Neural progenitor cell (in vitro differentiated cells): ENCODE results near the gene ANO1. TPM values are rescaled to one million over a fixed set of nuclear protein-coding genes. Genes with fewer than 3 reads are reported as not detected.

Experiments
- DNase-seq: peaks from one replicate; pipeline ENCODE4 v3.0.0-alpha.2; 2016; ENCODE audit warnings: low spot score
- H2AFZ ChIP-seq: fragments of 200-600 bp; sonication (generic); replicated peaks from 2 replicates; pipeline ENCODE4 v1.6.1; 2016; ENCODE audit warnings: antibody characterized with exemption
- H3F3A ChIP-seq: fragments of 200-600 bp; sonication (generic); 2 replicates; pipeline ENCODE4 v1.6.1; 2016; ENCODE audit warnings: antibody characterized with exemption, low read depth
- H3K27ac ChIP-seq: fragments of 200-600 bp; sonication (generic); 2 replicates; pipeline ENCODE4 v1.5.1; 2016; ENCODE audit warnings: mild to moderate bottlenecking
- H3K27me3 ChIP-seq: fragments of 200-600 bp; sonication (generic); 2 replicates; pipeline ENCODE4 v1.6.1; 2016; ENCODE audit warnings: mild to moderate bottlenecking, moderate library complexity
- H3K36me3 ChIP-seq: fragments of 200-600 bp; sonication (generic); 2 replicates; pipeline ENCODE4 v1.5.1; 2016
- H3K4me1 ChIP-seq: fragments of 200-600 bp; sonication (generic); 2 replicates; pipeline ENCODE4 v1.6.1; 2016; ENCODE audit warnings: mixed run types
- H3K4me2 ChIP-seq: fragments of 200-600 bp; sonication (generic); 2 replicates; pipeline ENCODE4 v1.6.1; 2016
- H3K4me3 ChIP-seq: fragments of 200-600 bp; sonication (generic); 2 replicates; pipeline ENCODE4 v1.5.1; 2016
- H3K79me2 ChIP-seq: fragments of 200-600 bp; sonication (generic); 2 replicates; pipeline ENCODE4 v1.6.1; 2016; ENCODE audit warnings: low read depth
- H3K9ac ChIP-seq: fragments of 200-600 bp; sonication (generic); 2 replicates; pipeline ENCODE4 v1.6.1; 2016
- H3K9me3 ChIP-seq: fragments of 200-600 bp; sonication (generic); 2 replicates; pipeline ENCODE4 v1.5.1; 2016; ENCODE audit warnings: low read depth
- H4K20me1 ChIP-seq: fragments of 200-600 bp; sonication (generic); 2 replicates; pipeline ENCODE4 v1.6.1; 2016; ENCODE audit warnings: low read depth
- H3K27ac Mint-ChIP-seq: 3 replicates; pipeline ENCODE4 v1.8.0; 2021; ENCODE audit warnings: mixed read lengths
- H3K27me3 Mint-ChIP-seq: 2 replicates; pipeline ENCODE4 v1.8.0; 2022; ENCODE audit warnings: low read depth, mild to moderate bottlenecking, inconsistent platforms, moderate library complexity, mixed read lengths; ENCODE audit not compliant: insufficient read depth
- H3K36me3 Mint-ChIP-seq: 3 replicates; pipeline ENCODE4 v1.8.0; 2021; ENCODE audit warnings: mixed read lengths
- H3K4me1 Mint-ChIP-seq: 3 replicates; pipeline ENCODE4 v1.8.0; 2021; ENCODE audit warnings: mixed read lengths
- H3K4me3 Mint-ChIP-seq: 3 replicates; pipeline ENCODE4 v1.8.0; 2021; ENCODE audit warnings: mild to moderate bottlenecking, moderate library complexity, mixed read lengths
- H3K9me3 Mint-ChIP-seq: 3 replicates; pipeline ENCODE4 v1.8.0; 2020; ENCODE audit warnings: mixed read lengths
- CTCF ChIP-seq: fragments of 200-600 bp; sonication (generic); IDR thresholded peaks from 2 replicates; pipeline ENCODE4 v1.5.1; 2017; ENCODE audit warnings: antibody characterized with exemption, mild to moderate bottlenecking
- EZH2 ChIP-seq: fragments of 200-600 bp; sonication (generic); IDR thresholded peaks from 2 replicates; pipeline ENCODE4 v1.6.1; 2017; ENCODE audit warnings: antibody characterized with exemption, mild to moderate bottlenecking, moderate library complexity
- EZH2phosphoT487 ChIP-seq: fragments of 200-600 bp; sonication (generic); IDR thresholded peaks from 2 replicates; pipeline ENCODE4 v1.6.1; 2017; ENCODE audit warnings: antibody characterized with exemption
- total RNA-seq: library from RNA; depleted of rRNA; stranded (reverse); fragments of >200 nt; gene quantifications from 2 replicates; pipeline ENCODE4 v1.2.3, GENCODE V29; 2015; ENCODE audit warnings: low replicate concordance

Gene ANO1
- total RNA-seq, 1 donor from 2014 or later: not detected

DNA sequence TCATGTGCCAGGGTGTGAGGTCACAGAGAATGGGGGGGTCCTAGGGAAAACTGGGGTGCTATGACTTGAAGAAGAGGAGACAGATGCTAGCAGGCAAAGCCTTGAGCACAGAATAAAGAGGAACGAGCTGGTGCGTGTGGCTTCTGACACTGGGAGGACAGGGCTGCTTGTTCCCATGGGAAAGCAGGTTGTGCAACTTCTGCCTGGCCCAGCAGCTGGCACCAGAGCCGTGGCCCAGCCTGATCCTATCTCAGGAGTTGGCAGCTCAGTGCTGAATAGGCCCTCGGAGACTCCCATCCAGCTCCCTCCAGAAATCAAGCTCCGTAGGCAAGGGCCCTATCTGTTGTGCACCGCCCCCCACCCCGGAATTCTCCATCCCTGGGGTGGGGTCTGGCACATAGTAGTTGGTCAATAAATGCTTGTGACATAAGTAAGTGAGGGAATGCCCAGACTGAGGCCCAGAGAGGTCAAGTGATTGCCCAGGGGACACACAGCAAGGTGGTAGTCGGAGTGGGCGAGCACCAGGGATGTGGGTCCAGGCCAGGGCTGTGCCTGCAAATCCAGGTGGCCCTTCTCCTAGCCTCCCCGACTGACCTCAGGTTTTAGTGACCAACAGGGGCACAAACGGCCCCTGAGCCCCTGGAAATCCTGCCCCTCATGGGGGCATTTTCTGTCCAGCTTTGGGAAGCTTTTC lies 105.5 kb downstream of the ANO1 start:
- peaks cover 5% of the 10 kb centered on the region for H3K4me1 ChIP-seq
- TF ChIP-seq EZH2phosphoT487 (no peak), EZH2 (no peak), CTCF (no peak)
- DNase-seq: no peak
- H3K27me3 Mint-ChIP-seq: peaks cover 11% of the 10 kb centered on the region
- no peaks in the 10 kb centered on the region for H3K36me3 ChIP-seq
- H3F3A ChIP-seq: no peaks in the 10 kb centered on the region
- no peak overlapping the region for H3K27ac ChIP-seq
- peak overlapping the region; percentile 46 for H3K4me3 Mint-ChIP-seq
- no peaks in the 10 kb centered on the region for H3K9me3 Mint-ChIP-seq
- H3K27ac Mint-ChIP-seq: no peak overlapping the region
- H2AFZ ChIP-seq: no peak overlapping the region
- H3K4me2 ChIP-seq: no peak overlapping the region
- no peak overlapping the region for H3K4me3 ChIP-seq
- H3K9me3 ChIP-seq: no peaks in the 10 kb centered on the region
- no peaks in the 10 kb centered on the region for H3K79me2 ChIP-seq
- H3K9ac ChIP-seq: no peak overlapping the region
- peaks cover 2% of the 10 kb centered on the region for H3K4me1 Mint-ChIP-seq
- no peaks in the 10 kb centered on the region for H3K27me3 ChIP-seq
- H3K36me3 Mint-ChIP-seq: no peaks in the 10 kb centered on the region
- H4K20me1 ChIP-seq: no peaks in the 10 kb centered on the region

GRCh38 chr11:70184396-70184795 lies 106.3 kb downstream of the ANO1 start:
- H3K27me3 Mint-ChIP-seq: peaks cover 10% of the 10 kb centered on the region

DNA sequence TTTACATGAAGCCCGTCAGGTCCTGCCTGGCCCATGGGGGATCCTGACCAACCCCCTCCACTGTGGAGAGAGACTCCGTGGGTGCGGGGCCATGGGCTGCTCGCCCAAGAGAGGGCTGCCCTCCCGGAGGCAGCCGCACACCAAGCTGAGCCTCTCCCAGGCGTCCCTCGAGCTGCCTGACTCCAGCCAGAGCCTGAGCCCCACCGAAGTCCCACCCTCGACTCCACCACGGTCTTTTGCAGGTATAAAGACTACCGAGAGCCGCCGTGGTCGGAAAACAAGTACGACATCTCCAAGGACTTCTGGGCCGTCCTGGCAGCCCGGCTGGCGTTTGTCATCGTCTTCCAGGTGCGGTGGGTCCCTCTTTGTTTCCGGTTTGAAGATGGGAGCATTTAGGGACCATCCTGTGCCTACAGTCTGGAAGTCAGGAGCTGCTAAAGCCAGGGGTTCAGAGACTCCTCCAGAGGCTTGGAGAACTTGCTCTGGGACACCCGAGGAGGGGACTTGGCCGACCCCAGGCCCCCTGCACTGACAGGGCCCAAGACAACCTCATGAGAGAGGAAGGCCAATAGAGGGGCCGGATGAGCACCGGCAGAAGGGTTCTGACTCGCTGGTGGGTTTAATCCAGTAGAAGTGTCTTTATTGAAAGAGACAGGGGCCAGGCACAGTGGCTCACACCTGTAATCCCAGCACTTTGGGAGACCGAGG lies 107.4 kb downstream of the ANO1 start:
- Mint-ChIP-seq H3K4me3 (no peak overlapping the region), H3K36me3 (no peaks in the 10 kb centered on the region), H3K4me1 (peaks cover under 1% of the 10 kb centered on the region), H3K27me3 (peaks cover 13% of the 10 kb centered on the region), H3K27ac (no peak overlapping the region), H3K9me3 (no peaks in the 10 kb centered on the region)
- no peak overlapping the region for H3K9ac ChIP-seq
- H3K4me3 ChIP-seq: no peak overlapping the region
- H3K9me3 ChIP-seq: no peaks in the 10 kb centered on the region
- H2AFZ ChIP-seq: no peak overlapping the region
- no peaks in the 10 kb centered on the region for H3K27me3 ChIP-seq
- H3K4me1 ChIP-seq: peaks cover 5% of the 10 kb centered on the region
- no peaks in the 10 kb centered on the region for H3K79me2 ChIP-seq
- H3F3A ChIP-seq: peaks cover 4% of the 10 kb centered on the region
- TF ChIP-seq CTCF: no peak
- TF ChIP-seq EZH2phosphoT487: no peak
- no peak for TF ChIP-seq EZH2
- H3K4me2 ChIP-seq: no peak overlapping the region
- H4K20me1 ChIP-seq: no peaks in the 10 kb centered on the region
- H3K36me3 ChIP-seq: no peaks in the 10 kb centered on the region
- H3K27ac ChIP-seq: no peak overlapping the region
- DNase-seq: no peak

More at GRCh38 chr11:70184396-70184795, 106.3 kb downstream of the ANO1 start:
- Mint-ChIP-seq H3K4me1 (peaks cover 2% of the 10 kb centered on the region), H3K4me3 (no peak overlapping the region), H3K27ac (no peak overlapping the region), H3K9me3 (no peaks in the 10 kb centered on the region), H3K36me3 (no peaks in the 10 kb centered on the region)
- Histone ChIP-seq H3K9me3 (no peaks in the 10 kb centered on the region), H3K79me2 (no peaks in the 10 kb centered on the region), H3K27me3 (no peaks in the 10 kb centered on the region), H4K20me1 (no peaks in the 10 kb centered on the region), H3K4me3 (no peak overlapping the region), H3K27ac (no peak overlapping the region), H2AFZ (no peak overlapping the region), H3F3A (no peaks in the 10 kb centered on the region), H3K4me2 (no peak overlapping the region), H3K4me1 (peaks cover 5% of the 10 kb centered on the region), H3K9ac (no peak overlapping the region), H3K36me3 (no peaks in the 10 kb centered on the region)
- no peak for DNase-seq
- TF ChIP-seq EZH2phosphoT487 (no peak), EZH2 (no peak), CTCF (no peak)
